CD4-positive, alpha-beta T cell (primary cell): ENCODE results near the gene RACK1. TPM values are rescaled to one million over a fixed set of nuclear protein-coding genes. Genes with fewer than 3 reads are reported as not detected.
A peak's percentile ranks its signal among the peaks of the same experiment; 100 is the strongest.

Source experiments
- ATAC-seq: fragments of 200-7000 bp; cut with Tn5 transposase; one replicate; pipeline ENCODE4 v1.10.0; 2022; ENCODE audit warnings: mild to moderate bottlenecking; ENCODE audit not compliant: poor library complexity
- CTCF ChIA-PET: fragments of 350-600 bp; sonication (Branson Sonifier 250); formaldehyde crosslinking; loops from one replicate; lab custom pipeline; 2021; ENCODE audit warnings: antibody characterized with exemption, inconsistent platforms; lab: Charles Lee
- POLR2A ChIA-PET: fragments of 350-600 bp; sonication (Branson Sonifier 250); formaldehyde crosslinking; loops from one replicate; lab custom pipeline; 2021; ENCODE audit warnings: antibody characterized with exemption, inconsistent platforms; lab: Charles Lee
- DNase-seq, 14 experiments: peaks; one replicate each; pipeline ENCODE4 v3.0.0-alpha.2; 2013 to 2020; ENCODE audit warnings: mixed read lengths in 2 of 14
- H3K27ac ChIP-seq, 2 donors: one replicate each; pipeline versions ENCODE4 v1.5.1 to v1.7.0; 2013; ENCODE audit warnings: low read length in 2 of 2, low read depth in 1 of 2, mild to moderate bottlenecking in 1 of 2
- H3K27me3 ChIP-seq, 2 experiments: 1 replicate in 1 of 2; 2 replicates in 1 of 2; pipeline versions ENCODE4 v1.6.1 to v1.7.0; 2013; ENCODE audit warnings: low read length in 2 of 2, control low read depth in 1 of 2, mild to moderate bottlenecking in 1 of 2, moderate library complexity in 1 of 2; ENCODE audit not compliant: insufficient read depth in 2 of 2, control insufficient read depth in 1 of 2
- H3K36me3 ChIP-seq: one replicate; pipeline ENCODE4 v1.6.1; 2013; ENCODE audit warnings: low read length, control low read depth; ENCODE audit not compliant: insufficient read depth
- H3K4me1 ChIP-seq: one replicate; pipeline ENCODE4 v1.6.1; 2013; ENCODE audit warnings: low read length, control low read depth; ENCODE audit not compliant: insufficient read depth
- H3K4me3 ChIP-seq: one replicate; pipeline ENCODE4 v1.5.1; 2013; ENCODE audit warnings: mild to moderate bottlenecking, low read length, moderate library complexity
- H3K9me3 ChIP-seq, 2 experiments: 1 replicate in 1 of 2; 2 replicates in 1 of 2; pipeline versions ENCODE4 v1.6.1 to v1.7.0; 2013; ENCODE audit warnings: low read length in 2 of 2, mild to moderate bottlenecking in 2 of 2, control low read depth in 1 of 2, moderate library complexity in 1 of 2; ENCODE audit not compliant: control insufficient read depth in 1 of 2, insufficient read depth in 1 of 2
- H3K27ac Mint-ChIP-seq: one replicate; pipeline ENCODE4 v1.8.0; 2020; ENCODE audit warnings: mixed read lengths
- H3K27me3 Mint-ChIP-seq: one replicate; pipeline ENCODE4 v1.8.0; 2021; ENCODE audit warnings: mixed read lengths
- H3K36me3 Mint-ChIP-seq: one replicate; pipeline ENCODE4 v1.8.0; 2021; ENCODE audit warnings: low read depth, mixed read lengths
- H3K4me1 Mint-ChIP-seq: one replicate; pipeline ENCODE4 v1.8.0; 2021; ENCODE audit warnings: low read depth, mixed read lengths
- H3K4me3 Mint-ChIP-seq: one replicate; pipeline ENCODE4 v1.8.0; 2020; ENCODE audit warnings: mild to moderate bottlenecking, mixed read lengths
- H3K9me3 Mint-ChIP-seq: one replicate; pipeline ENCODE4 v1.8.0; 2020; ENCODE audit warnings: mixed read lengths
- CTCF ChIP-seq: fragments of 200-600 bp; IDR thresholded peaks from one replicate; pipeline ENCODE4 v1.8.0; 2022; ENCODE audit warnings: antibody characterized with exemption, mild to moderate bottlenecking
- intact Hi-C, 2 experiments: fragments of 100-400 bp; cut with DNase I in 1 of 2; cut with micrococcal nuclease in 1 of 2; formaldehyde crosslinking; loops; one replicate each; pipeline versions ENCODE4 v1.15.1 to v1.9.0; 2023 to 2025; cut with DNase I, micrococcal nuclease
- total RNA-seq, 174 experiments: library from RNA in 2 of 174; stranded (reverse) in 2 of 174; gene quantifications; one replicate each; pipeline ENCODE4 v1.2.3 and lab custom pipeline; 2021 to 2026

Gene RACK1
- total RNA-seq, 2 experiments from 2014 or later = 2,499 to 2,682 TPM

- Mint-ChIP-seq H3K36me3 (peaks cover 56% of the 10 kb centered on the region), H3K4me1 (peaks cover 55% of the 10 kb centered on the region), H3K4me3 (peak overlapping the region; percentile 61), H3K27ac (peak overlapping the region; percentile 99), H3K27me3 (peaks cover 28% of the 10 kb centered on the region), H3K9me3 (no peaks in the 10 kb centered on the region)
- CTCF ChIA-PET = no interaction called here
- ATAC-seq (no peak), DNase-seq (no peak)
- no peak for TF ChIP-seq CTCF
- intact Hi-C loops = loop anchor here in 1 of 2 experiments (10.0 kb wide), 1 partner anchor 55 kb away; no protein-coding TSS in a partner anchor
- Histone ChIP-seq H3K27me3 (no peaks in the 10 kb centered on the region), H3K4me3 (no peak overlapping the region), H3K4me1 (peaks cover 74% of the 10 kb centered on the region), H3K9me3 (no peaks in the 10 kb centered on the region), H3K27ac (no peak overlapping the region), H3K36me3 (no peaks in the 10 kb centered on the region)
- POLR2A ChIA-PET = interaction anchor here (0.6 to 1.4 kb wide), 4 partner anchors 12 to 41 kb away, joined by 3 to 4 read pairs (median 3); partner anchors contain the start of gene TRIM52
Measured at GRCh38 chr5:181219262-181220177, 24.2 kb downstream of the RACK1 start.

- Histone ChIP-seq H3K27ac (peak overlapping the region in 1 of 2 donors; percentile 22), H3K4me1 (peaks cover 66% of the 10 kb centered on the region), H3K9me3 (no peaks in the 10 kb centered on the region), H3K36me3 (no peaks in the 10 kb centered on the region), H3K27me3 (no peaks in the 10 kb centered on the region), H3K4me3 (peak overlapping the region; percentile 81)
- intact Hi-C loops = loop anchor here (1.0 to 10.0 kb wide), 3 partner anchors 11 to 54 kb away; no protein-coding TSS in a partner anchor
- Mint-ChIP-seq H3K27me3 (peaks cover 28% of the 10 kb centered on the region), H3K9me3 (no peaks in the 10 kb centered on the region), H3K4me1 (peaks cover 50% of the 10 kb centered on the region), H3K4me3 (peak overlapping the region; percentile 97), H3K36me3 (peaks cover 50% of the 10 kb centered on the region), H3K27ac (peak overlapping the region; percentile 88)
- ATAC-seq = no peak
- TF ChIP-seq CTCF = no peak
- ChIA-PET CTCF (no interaction called here), POLR2A (no interaction called here)
- DNase-seq = no peak
Measured at GRCh38 chr5:181218795-181219124, 24.9 kb downstream of the RACK1 start.

- Histone ChIP-seq H3K27me3 (no peaks in the 10 kb centered on the region), H3K4me3 (peak overlapping the region; percentile 81), H3K9me3 (no peaks in the 10 kb centered on the region), H3K27ac (peak overlapping the region; percentile 39 to 41), H3K36me3 (no peaks in the 10 kb centered on the region), H3K4me1 (peaks cover 61% of the 10 kb centered on the region)
- DNase-seq = peak in 11 of 14 experiments; percentile 32 to 74 (median 41)
- CTCF ChIA-PET = no interaction called here
- H3K27ac Mint-ChIP-seq = peak overlapping the region; percentile 88
- no peaks in the 10 kb centered on the region for H3K9me3 Mint-ChIP-seq
- TF ChIP-seq CTCF = no peak
- peak; percentile 28 for ATAC-seq
- peaks cover 24% of the 10 kb centered on the region for H3K27me3 Mint-ChIP-seq
- POLR2A ChIA-PET = interaction anchor here (2.4 to 2.5 kb wide), 3 partner anchors 12 to 43 kb away, joined by 14 to 69 read pairs (median 41); partner anchors contain the start of genes TRIM52 and TRIM7
- peaks cover 45% of the 10 kb centered on the region for H3K4me1 Mint-ChIP-seq
- intact Hi-C loops = loop anchor here (1.0 to 10.0 kb wide), 3 partner anchors 10 to 53 kb away; no protein-coding TSS in a partner anchor
- H3K4me3 Mint-ChIP-seq = peak overlapping the region; percentile 97
- H3K36me3 Mint-ChIP-seq = peaks cover 40% of the 10 kb centered on the region
Measured at GRCh38 chr5:181217803-181218062, 26.0 kb downstream of the RACK1 start.
